DOHH2 (cell line): ENCODE data around the gene MS4A7.

Experiments
- EZH2phosphoT487 ChIP-seq: fragments of 200-600 bp; sonication (generic); IDR thresholded peaks from 2 replicates; pipeline ENCODE4 v1.6.1; 2017; ENCODE audit warnings: borderline replicate concordance, mild to moderate bottlenecking, antibody characterized with exemption, low read length, moderate library complexity, mixed read lengths
- TF ChIP-seq, protein P1 (sequence below): fragments of 200-600 bp; sonication (generic); IDR thresholded peaks from one replicate; pipeline ENCODE4 v1.5.1; 2014; ENCODE audit warnings: antibody characterized with exemption, mild to moderate bottlenecking, low read depth, low read length; ENCODE audit not compliant: poor library complexity, severe bottlenecking

GRCh38 chr11:60431251-60431650 is 52.9 kb downstream of the MS4A7 start:
- TF ChIP-seq, protein P1, sequence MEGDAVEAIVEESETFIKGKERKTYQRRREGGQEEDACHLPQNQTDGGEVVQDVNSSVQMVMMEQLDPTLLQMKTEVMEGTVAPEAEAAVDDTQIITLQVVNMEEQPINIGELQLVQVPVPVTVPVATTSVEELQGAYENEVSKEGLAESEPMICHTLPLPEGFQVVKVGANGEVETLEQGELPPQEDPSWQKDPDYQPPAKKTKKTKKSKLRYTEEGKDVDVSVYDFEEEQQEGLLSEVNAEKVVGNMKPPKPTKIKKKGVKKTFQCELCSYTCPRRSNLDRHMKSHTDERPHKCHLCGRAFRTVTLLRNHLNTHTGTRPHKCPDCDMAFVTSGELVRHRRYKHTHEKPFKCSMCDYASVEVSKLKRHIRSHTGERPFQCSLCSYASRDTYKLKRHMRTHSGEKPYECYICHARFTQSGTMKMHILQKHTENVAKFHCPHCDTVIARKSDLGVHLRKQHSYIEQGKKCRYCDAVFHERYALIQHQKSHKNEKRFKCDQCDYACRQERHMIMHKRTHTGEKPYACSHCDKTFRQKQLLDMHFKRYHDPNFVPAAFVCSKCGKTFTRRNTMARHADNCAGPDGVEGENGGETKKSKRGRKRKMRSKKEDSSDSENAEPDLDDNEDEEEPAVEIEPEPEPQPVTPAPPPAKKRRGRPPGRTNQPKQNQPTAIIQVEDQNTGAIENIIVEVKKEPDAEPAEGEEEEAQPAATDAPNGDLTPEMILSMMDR: no peak
- TF ChIP-seq EZH2phosphoT487: no peak
